ENCODE data around the gene MARK4. TPM values are rescaled to one million over a fixed set of nuclear protein-coding genes. Genes with fewer than 3 reads are reported as not detected.

The MARK4 gene
- total and polyA plus RNA-seq, 4 donors, result 27.2 to 105 (median 62.7) TPM

- no peak overlapping the region for H3K27ac ChIP-seq (ENCODE audit: low read depth, low read length)
- H3K27me3 ChIP-seq (ENCODE audit: control insufficient read depth, insufficient read depth, low read length), result no peaks in the 10 kb centered on the region
- no peaks in the 10 kb centered on the region for H3K4me1 ChIP-seq (ENCODE audit: control insufficient read depth, insufficient read depth, low read length)
- no peak overlapping the region for H3K4me3 ChIP-seq (ENCODE audit: low read depth, low read length)
- no peak for DNase-seq (ENCODE audit: low read depth in 4 of 6, low spot score in 6 of 6)
- H3K9me3 ChIP-seq (ENCODE audit: control insufficient read depth, insufficient read depth, low read length), result peaks cover 8% of the 10 kb centered on the region
- peaks cover 80% of the 10 kb centered on the region for H3K36me3 ChIP-seq (ENCODE audit: control insufficient read depth, insufficient read depth, low read length)
- 92% methylated on average over 10 of the region's 18 CpGs for WGBS (ENCODE audit: insufficient coverage)
Observed at GRCh38 chr19:45297674-45298073, 46.6 kb downstream of the MARK4 start.

- Histone ChIP-seq H3K27me3 (ENCODE audit: control insufficient read depth, insufficient read depth, low read length) (no peaks in the 10 kb centered on the region), H3K4me1 (ENCODE audit: control insufficient read depth, insufficient read depth, low read length) (no peaks in the 10 kb centered on the region), H3K4me3 (ENCODE audit: low read depth, low read length) (no peak overlapping the region), H3K9me3 (ENCODE audit: control insufficient read depth, insufficient read depth, low read length) (peaks cover 5% of the 10 kb centered on the region), H3K36me3 (ENCODE audit: control insufficient read depth, insufficient read depth, low read length) (peaks cover 82% of the 10 kb centered on the region), H3K27ac (ENCODE audit: low read depth, low read length) (no peak overlapping the region)
- WGBS (ENCODE audit: insufficient coverage), result 100% methylated on average over 1 of the region's 5 CpGs
- no peak for DNase-seq (ENCODE audit: low read depth in 4 of 6, low spot score in 6 of 6)
Observed at GRCh38 chr19:45298264-45298663, 47.2 kb downstream of the MARK4 start.

GRCh38 chr19:45299719-45300118 is 48.6 kb downstream of the MARK4 start:
- DNase-seq (ENCODE audit: low read depth in 4 of 6, low spot score in 6 of 6), result no peak
- peaks cover 73% of the 10 kb centered on the region for H3K36me3 ChIP-seq (ENCODE audit: control insufficient read depth, insufficient read depth, low read length)
- H3K27ac ChIP-seq (ENCODE audit: low read depth, low read length), result no peak overlapping the region
- no peaks in the 10 kb centered on the region for H3K9me3 ChIP-seq (ENCODE audit: control insufficient read depth, insufficient read depth, low read length)
- no peaks in the 10 kb centered on the region for H3K4me1 ChIP-seq (ENCODE audit: control insufficient read depth, insufficient read depth, low read length)
- H3K4me3 ChIP-seq (ENCODE audit: low read depth, low read length), result no peak overlapping the region
- WGBS (ENCODE audit: insufficient coverage), result 93% methylated on average over 6 of the region's 6 CpGs
- H3K27me3 ChIP-seq (ENCODE audit: control insufficient read depth, insufficient read depth, low read length), result no peaks in the 10 kb centered on the region

- Histone ChIP-seq H3K27ac (ENCODE audit: low read depth, low read length) (no peak overlapping the region), H3K4me1 (ENCODE audit: control insufficient read depth, insufficient read depth, low read length) (no peaks in the 10 kb centered on the region), H3K36me3 (ENCODE audit: control insufficient read depth, insufficient read depth, low read length) (peaks cover 54% of the 10 kb centered on the region), H3K27me3 (ENCODE audit: control insufficient read depth, insufficient read depth, low read length) (no peaks in the 10 kb centered on the region), H3K4me3 (ENCODE audit: low read depth, low read length) (no peak overlapping the region), H3K9me3 (ENCODE audit: control insufficient read depth, insufficient read depth, low read length) (no peaks in the 10 kb centered on the region)
- DNase-seq (ENCODE audit: low read depth in 4 of 6, low spot score in 6 of 6), result no peak
- 95% methylated on average over 8 of the region's 27 CpGs for WGBS (ENCODE audit: insufficient coverage)
Observed at GRCh38 chr19:45302416-45302815, 51.3 kb downstream of the MARK4 start.

- WGBS (ENCODE audit: insufficient coverage), result 97% methylated on average over 4 of the region's 12 CpGs
- H3K4me1 ChIP-seq (ENCODE audit: control insufficient read depth, insufficient read depth, low read length), result no peaks in the 10 kb centered on the region
- H3K27me3 ChIP-seq (ENCODE audit: control insufficient read depth, insufficient read depth, low read length), result no peaks in the 10 kb centered on the region
- DNase-seq (ENCODE audit: low read depth in 4 of 6, low spot score in 6 of 6), result no peak
- no peaks in the 10 kb centered on the region for H3K9me3 ChIP-seq (ENCODE audit: control insufficient read depth, insufficient read depth, low read length)
- H3K4me3 ChIP-seq (ENCODE audit: low read depth, low read length), result no peak overlapping the region
- H3K27ac ChIP-seq (ENCODE audit: low read depth, low read length), result no peak overlapping the region
- H3K36me3 ChIP-seq (ENCODE audit: control insufficient read depth, insufficient read depth, low read length), result peaks cover 45% of the 10 kb centered on the region
Observed at GRCh38 chr19:45303269-45304060, 52.4 kb downstream of the MARK4 start.

- 79% methylated on average over 4 of the region's 4 CpGs for WGBS (ENCODE audit: insufficient coverage)
- no peaks in the 10 kb centered on the region for H3K4me1 ChIP-seq (ENCODE audit: control insufficient read depth, insufficient read depth, low read length)
- H3K27me3 ChIP-seq (ENCODE audit: control insufficient read depth, insufficient read depth, low read length), result no peaks in the 10 kb centered on the region
- peaks cover 37% of the 10 kb centered on the region for H3K36me3 ChIP-seq (ENCODE audit: control insufficient read depth, insufficient read depth, low read length)
- H3K27ac ChIP-seq (ENCODE audit: low read depth, low read length), result no peak overlapping the region
- H3K9me3 ChIP-seq (ENCODE audit: control insufficient read depth, insufficient read depth, low read length), result no peaks in the 10 kb centered on the region
- no peak overlapping the region for H3K4me3 ChIP-seq (ENCODE audit: low read depth, low read length)
- DNase-seq (ENCODE audit: low read depth in 4 of 6, low spot score in 6 of 6), result no peak
Observed at GRCh38 chr19:45304141-45304926, 53.3 kb downstream of the MARK4 start.

- H3K4me3 ChIP-seq (ENCODE audit: low read depth, low read length), result no peak overlapping the region
- WGBS (ENCODE audit: insufficient coverage), result 94% methylated on average over 3 of the region's 4 CpGs
- H3K9me3 ChIP-seq (ENCODE audit: control insufficient read depth, insufficient read depth, low read length), result no peaks in the 10 kb centered on the region
- peaks cover 31% of the 10 kb centered on the region for H3K36me3 ChIP-seq (ENCODE audit: control insufficient read depth, insufficient read depth, low read length)
- no peak overlapping the region for H3K27ac ChIP-seq (ENCODE audit: low read depth, low read length)
- H3K4me1 ChIP-seq (ENCODE audit: control insufficient read depth, insufficient read depth, low read length), result no peaks in the 10 kb centered on the region
- no peak for DNase-seq (ENCODE audit: low read depth in 4 of 6, low spot score in 6 of 6)
- H3K27me3 ChIP-seq (ENCODE audit: control insufficient read depth, insufficient read depth, low read length), result no peaks in the 10 kb centered on the region
Observed at GRCh38 chr19:45305007-45305406, 53.9 kb downstream of the MARK4 start.

GRCh38 chr19:45305421-45305820 is 54.4 kb downstream of the MARK4 start:
- DNase-seq (ENCODE audit: low read depth in 4 of 6, low spot score in 6 of 6), result peak in 1 of 6 donors; percentile 11
- Histone ChIP-seq H3K27ac (ENCODE audit: low read depth, low read length) (no peak overlapping the region), H3K9me3 (ENCODE audit: control insufficient read depth, insufficient read depth, low read length) (no peaks in the 10 kb centered on the region), H3K4me3 (ENCODE audit: low read depth, low read length) (no peak overlapping the region), H3K4me1 (ENCODE audit: control insufficient read depth, insufficient read depth, low read length) (no peaks in the 10 kb centered on the region), H3K27me3 (ENCODE audit: control insufficient read depth, insufficient read depth, low read length) (no peaks in the 10 kb centered on the region), H3K36me3 (ENCODE audit: control insufficient read depth, insufficient read depth, low read length) (peaks cover 28% of the 10 kb centered on the region)
- no CpG with 5 or more reads among the region's 5 CpGs for WGBS (ENCODE audit: insufficient coverage)

GRCh38 chr19:45306040-45306439 is 55.0 kb downstream of the MARK4 start:
- Histone ChIP-seq H3K4me3 (ENCODE audit: low read depth, low read length) (no peak overlapping the region), H3K4me1 (ENCODE audit: control insufficient read depth, insufficient read depth, low read length) (no peaks in the 10 kb centered on the region), H3K27me3 (ENCODE audit: control insufficient read depth, insufficient read depth, low read length) (no peaks in the 10 kb centered on the region), H3K9me3 (ENCODE audit: control insufficient read depth, insufficient read depth, low read length) (no peaks in the 10 kb centered on the region), H3K36me3 (ENCODE audit: control insufficient read depth, insufficient read depth, low read length) (peaks cover 28% of the 10 kb centered on the region), H3K27ac (ENCODE audit: low read depth, low read length) (no peak overlapping the region)
- 65% methylated on average over 7 of the region's 9 CpGs for WGBS (ENCODE audit: insufficient coverage)
- no peak for DNase-seq (ENCODE audit: low read depth in 4 of 6, low spot score in 6 of 6)

All from spinal cord (tissue), 10 donors.